Erythroblast (primary cell): ENCODE data around the gene NAT8L.

ENCODE experiments used
- DNase-seq, 2 experiments: peaks; one replicate each; lab custom pipeline; 2025; lab: John Stamatoyannopoulos, UW
- GATA1 ChIP-seq: IDR thresholded peaks from 2 replicates; pipeline ENCODE4 v1.6.1; 2011; ENCODE audit warnings: low read depth, mild to moderate bottlenecking, control low read depth, low read length, moderate library complexity
- POLR2A ChIP-seq: IDR thresholded peaks from 2 replicates; pipeline ENCODE4 v1.6.1; 2011; ENCODE audit warnings: mild to moderate bottlenecking, low read length

Gene NAT8L

DNA sequence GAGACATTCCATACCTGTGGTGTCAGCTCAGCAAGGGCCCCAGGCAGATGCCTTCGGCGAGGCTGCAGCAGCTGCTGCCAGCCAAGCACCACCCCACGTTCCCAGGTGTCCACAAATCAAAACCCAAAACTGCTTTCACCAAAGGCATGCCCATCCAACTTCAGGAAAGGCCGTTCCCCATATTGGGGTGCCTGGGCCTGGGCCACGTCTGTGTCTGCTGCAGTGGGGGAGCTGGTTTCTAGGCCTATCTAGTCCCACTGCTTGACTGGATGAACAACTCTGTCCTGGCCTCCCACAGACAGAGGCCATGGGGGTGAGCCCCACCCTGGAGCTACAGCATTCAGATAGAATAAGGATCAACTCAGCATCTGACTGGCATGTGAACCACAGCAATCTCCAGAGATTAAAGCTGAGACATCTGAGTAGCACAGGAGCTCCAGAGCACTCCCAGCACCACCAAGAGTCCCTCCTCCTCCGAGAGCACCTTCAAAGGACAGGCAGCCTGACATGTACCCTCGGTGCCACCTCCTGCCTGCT lies 37.0 kb downstream of the NAT8L start:
- no peak for DNase-seq
- TF ChIP-seq POLR2A (no peak), GATA1 (no peak)

DNA sequence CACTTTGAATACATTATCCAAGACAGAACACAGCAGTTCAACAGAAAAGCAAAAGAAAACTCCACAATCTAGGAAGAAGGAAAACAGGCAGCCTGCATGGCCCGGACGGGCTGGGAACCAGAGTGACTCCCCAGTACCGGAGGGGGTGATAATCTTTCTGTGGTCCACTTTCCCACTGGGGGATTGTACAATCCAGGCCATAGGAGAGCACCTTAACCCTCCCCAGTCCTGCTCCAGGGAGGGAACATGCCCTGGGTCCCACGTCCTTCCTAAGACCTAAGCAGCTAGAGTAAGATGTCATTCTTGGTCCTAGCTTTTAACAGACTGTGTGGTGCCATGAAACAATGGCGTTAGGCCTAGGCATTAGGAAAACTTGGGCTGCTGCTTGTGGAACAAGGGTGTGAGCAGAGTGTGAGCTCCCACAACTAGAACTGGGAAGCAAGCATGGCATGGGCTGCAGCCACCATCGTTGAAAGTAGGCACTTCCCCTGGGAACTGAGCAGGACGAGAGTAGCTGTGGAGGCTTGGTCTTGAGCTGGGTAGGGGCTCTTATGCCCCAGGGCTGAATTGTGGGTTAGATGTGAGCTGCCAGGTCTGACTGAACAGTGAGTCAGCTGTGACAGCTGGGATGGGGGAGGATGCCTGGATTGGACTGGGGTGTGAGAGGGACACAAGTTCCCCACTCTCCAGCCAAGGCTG lies 42.4 kb downstream of the NAT8L start:
- no peak for TF ChIP-seq GATA1
- no peak for TF ChIP-seq POLR2A
- DNase-seq: no peak

DNA sequence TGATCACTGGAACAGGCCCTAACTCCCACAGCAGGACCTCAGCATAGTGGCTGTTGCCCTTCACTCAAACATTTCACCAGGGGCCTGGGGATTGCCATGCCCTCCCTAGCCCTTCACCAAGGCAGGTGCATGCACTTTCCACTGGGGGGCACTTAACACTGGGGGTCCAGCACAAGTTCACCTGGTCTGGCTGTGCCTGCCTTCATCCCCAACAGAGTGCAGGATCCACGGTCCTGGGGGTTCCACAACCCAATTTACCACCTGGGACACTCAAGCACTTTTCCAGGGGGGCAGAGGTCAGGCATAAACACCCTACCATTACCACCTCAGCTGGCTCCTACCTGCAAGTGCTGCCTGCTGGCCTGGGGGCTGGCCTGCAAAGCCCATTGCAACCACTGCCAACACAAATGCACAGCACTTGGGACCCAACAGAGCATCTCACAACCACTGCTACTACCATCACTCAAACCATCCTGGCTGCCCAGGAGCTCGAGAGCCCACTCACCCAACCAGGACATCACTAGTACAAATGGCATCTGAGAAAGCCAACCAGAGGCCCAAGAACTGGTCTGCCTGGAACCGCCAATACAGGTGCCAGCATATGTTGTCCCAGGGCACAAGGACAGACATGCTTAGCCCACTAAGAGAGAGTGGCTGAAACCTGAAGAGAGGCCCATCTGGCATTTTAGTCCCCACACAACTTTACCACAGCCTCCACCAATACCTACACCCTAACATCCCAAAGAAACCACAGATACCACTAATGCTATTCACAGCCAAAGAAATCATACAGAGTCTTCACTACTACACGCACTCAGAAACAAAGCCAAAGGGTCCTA lies 43.1 kb downstream of the NAT8L start:
- TF ChIP-seq GATA1: no peak
- TF ChIP-seq POLR2A: no peak
- DNase-seq: no peak

DNA sequence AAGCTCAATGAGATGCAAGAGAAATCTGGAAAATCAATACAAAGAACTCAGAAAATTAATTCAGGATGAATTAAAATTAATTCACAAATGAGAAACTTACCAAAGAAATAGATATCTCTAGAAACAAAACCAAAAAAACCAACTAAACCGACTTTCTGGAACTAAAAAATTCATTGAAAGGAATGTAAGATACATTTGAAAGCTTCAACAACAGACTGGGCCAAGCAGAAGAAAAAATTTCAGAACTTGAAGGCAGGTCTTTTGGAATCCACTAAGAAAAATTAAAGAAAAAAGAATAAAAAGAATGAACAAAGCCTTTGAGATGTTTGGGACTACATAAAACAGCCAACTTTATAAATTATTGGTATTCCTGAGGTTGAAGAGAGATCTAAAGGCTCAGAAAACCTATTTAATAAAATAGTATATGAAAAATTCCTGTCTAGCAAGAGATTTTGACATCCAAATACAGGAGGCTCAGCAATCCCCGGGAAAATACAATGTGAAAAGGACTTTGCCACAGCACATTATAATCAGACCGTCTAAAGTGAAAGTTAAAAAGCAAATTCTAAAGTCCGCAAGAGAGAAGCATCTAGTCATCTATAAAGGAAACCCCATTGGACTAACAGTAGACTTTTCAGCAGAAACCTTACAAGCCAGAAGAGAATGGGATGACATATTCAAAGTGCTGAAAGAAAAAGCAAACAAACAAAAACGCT lies 44.2 kb downstream of the NAT8L start:
- TF ChIP-seq GATA1: no peak
- no peak for TF ChIP-seq POLR2A
- DNase-seq: no peak

DNA sequence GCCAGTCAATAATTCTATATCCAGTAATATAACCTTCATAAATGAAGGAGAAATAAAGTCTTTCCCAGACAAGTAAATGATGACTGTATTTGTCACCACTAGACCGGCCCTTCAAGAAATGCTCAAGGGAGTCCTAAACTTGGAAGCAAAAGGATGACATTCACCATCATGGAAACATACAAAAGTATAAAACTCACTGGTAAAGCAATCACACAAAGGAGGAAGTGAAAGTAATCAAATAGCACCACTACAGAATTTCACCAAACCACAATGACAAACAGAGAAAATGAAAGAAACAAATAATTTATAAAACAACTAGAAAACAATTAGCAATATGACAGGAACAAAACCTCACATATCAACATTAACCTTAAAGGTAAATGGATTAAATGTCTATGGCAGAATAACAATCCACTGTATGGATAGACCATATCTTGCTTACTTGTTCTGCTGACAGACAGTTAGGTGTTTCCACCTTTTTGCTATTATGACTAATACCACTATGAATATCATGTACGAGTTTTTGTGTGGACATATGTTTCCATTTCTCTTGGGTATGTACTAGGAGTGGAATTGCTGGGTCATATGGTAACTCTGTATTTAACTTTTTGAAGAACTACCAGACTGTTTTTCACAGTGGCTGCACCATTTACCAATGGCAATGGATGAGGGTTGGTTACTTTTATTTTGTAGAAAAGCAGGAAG lies 44.9 kb downstream of the NAT8L start:
- TF ChIP-seq POLR2A: no peak
- TF ChIP-seq GATA1: no peak
- DNase-seq: no peak

DNA sequence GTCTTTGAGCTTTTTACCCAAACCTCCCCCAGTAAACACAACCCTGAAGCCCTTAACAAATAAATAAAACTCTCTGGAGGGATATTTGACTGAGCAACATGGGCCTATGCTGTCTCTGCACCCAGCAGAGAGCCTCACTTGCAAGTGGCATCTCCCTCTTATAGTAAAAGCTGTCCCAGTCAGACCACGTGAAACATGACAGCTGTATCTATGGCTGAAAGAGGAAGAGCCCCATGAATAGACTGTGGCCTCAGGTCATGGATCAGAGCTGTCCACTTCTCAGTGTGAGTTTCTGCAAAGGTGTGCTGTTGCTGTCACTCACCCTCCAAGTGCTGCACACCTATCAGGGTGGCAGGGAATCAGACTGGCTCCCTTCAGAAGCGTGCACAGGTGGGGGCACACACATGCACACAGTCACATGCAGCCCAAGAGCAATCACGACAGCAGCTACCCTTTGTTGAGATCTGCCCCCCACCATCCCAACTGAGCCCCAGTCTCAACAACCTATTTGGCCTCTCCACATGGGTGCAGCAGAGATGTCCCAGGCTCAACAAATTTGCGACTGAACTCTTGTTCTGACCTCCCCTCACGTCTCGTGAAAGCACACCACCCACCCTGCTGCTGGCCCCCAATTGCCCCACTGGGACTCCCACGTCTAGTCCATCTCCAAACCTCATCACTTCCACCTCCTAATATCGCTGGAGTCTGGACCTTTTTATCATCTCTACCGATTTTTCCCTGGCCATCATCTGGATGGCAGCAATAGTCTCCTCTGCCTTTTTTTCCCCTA lies 45.6 kb downstream of the NAT8L start:
- no peak for DNase-seq
- TF ChIP-seq GATA1 (no peak), POLR2A (no peak)

DNA sequence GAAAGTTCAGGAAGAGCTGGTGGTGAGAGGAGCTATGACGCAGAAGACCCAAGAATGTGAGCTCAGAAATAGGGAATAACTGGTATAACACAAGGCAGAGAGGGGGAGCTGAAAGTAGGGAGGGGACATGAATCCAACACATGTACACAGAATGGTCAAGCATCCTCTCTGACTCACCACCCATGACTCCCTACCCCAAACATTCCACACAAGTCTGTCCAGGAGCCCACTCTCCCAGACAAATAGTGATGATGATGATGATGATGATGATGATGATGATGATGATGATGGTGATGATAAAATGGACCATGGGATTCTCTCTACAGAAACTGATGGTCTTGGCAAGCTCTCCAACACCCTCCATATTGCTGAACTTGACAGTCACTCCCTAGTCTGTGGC lies 46.4 kb downstream of the NAT8L start:
- DNase-seq: no peak
- TF ChIP-seq POLR2A (no peak), GATA1 (no peak)

DNA sequence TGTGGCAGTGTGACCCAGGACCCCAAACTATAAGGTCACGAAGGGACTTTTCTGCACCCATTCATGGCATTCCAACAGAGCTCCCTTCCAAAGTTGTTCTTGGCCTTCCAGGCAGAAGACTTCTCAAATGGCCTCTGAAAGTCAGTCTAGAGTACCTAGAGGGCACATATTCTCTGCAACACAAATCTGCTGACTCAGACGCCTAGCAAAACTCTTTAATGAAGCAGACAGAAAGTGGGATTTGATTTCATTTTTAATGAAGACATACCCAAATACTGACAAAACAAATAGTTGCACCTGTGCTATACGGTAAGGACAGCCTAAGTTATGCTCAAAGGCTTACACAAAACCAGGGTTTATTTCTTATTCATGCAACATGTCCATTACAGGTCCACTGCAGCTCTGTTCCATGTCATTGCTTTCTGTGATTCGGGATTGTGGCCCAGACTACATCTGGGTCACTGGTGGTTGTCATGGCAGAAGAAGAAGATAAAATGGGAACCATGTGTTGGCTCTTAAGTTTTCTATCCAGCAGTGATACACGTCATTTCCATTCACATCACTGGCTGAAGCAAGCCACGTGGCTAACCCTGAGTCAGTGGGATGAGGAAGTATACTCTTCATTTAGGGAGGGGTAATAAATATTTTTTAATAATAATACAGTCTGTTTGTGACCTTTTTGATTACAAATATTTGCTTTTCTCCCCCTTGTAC lies 57.7 kb downstream of the NAT8L start:
- TF ChIP-seq GATA1: no peak
- no peak for TF ChIP-seq POLR2A
- no peak for DNase-seq
